Panc1 (cell line): Measurements from ENCODE around the gene IL19.

Experiments
- TCF7L2 ChIP-seq: IDR thresholded peaks from 2 replicates; pipeline ENCODE4 v1.6.1; 2011; ENCODE audit warnings: mild to moderate bottlenecking, low read depth, low read length, inconsistent platforms
- TF ChIP-seq, protein P1 (sequence below): fragments of 450-650 bp; IDR thresholded peaks from 2 replicates; pipeline ENCODE4 v1.5.1; 2017; ENCODE audit warnings: mild to moderate bottlenecking

DNA sequence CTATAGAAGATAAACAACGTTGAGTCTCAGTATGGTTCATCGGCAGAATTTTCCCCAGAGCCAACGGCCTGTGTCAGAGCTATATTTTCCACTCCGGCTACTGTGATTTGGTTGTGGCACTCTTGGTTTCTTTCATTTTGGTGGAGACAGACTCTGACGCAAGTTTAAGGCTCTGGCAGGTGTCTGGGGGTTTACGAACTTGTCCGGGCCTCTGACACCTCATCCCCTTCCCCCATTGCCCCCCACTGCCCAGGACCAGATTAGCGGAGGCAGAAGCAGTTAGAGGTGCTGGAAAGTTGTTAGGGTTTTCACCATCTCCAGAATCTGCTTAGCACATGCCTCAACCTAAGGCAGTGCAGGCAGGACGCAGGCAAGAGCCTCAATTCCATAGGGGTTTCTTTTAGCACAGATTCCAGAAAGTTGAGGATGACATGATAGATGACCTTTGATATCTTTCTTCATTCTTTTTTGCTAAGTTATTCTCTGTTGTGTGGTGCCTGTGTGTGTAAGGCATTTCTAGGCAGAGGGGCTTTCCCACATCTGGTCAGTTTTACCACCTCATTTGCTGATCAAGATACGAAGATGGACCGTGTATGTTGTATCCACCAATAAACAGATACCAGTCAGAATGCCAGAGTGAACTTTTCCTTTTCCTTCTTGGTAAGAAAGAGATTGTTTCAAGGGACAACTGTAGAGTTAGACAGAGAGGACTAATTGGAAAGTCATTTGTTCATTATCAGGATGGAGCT, 20.1 kb downstream of the IL19 start:
- TF ChIP-seq TCF7L2: no peak
- TF ChIP-seq, protein P1, sequence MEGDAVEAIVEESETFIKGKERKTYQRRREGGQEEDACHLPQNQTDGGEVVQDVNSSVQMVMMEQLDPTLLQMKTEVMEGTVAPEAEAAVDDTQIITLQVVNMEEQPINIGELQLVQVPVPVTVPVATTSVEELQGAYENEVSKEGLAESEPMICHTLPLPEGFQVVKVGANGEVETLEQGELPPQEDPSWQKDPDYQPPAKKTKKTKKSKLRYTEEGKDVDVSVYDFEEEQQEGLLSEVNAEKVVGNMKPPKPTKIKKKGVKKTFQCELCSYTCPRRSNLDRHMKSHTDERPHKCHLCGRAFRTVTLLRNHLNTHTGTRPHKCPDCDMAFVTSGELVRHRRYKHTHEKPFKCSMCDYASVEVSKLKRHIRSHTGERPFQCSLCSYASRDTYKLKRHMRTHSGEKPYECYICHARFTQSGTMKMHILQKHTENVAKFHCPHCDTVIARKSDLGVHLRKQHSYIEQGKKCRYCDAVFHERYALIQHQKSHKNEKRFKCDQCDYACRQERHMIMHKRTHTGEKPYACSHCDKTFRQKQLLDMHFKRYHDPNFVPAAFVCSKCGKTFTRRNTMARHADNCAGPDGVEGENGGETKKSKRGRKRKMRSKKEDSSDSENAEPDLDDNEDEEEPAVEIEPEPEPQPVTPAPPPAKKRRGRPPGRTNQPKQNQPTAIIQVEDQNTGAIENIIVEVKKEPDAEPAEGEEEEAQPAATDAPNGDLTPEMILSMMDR: no peak
